HG03457 (cell line): Measurements from ENCODE around the gene PLCL2.

ENCODE experiments used
- ATAC-seq: cut with Tn5 transposase; IDR thresholded peaks from one replicate; pipeline ENCODE4 v1.9.1; 2021; ENCODE audit warnings: moderate number of reproducible peaks; ENCODE audit not compliant: unreplicated experiment

The PLCL2 gene

DNA sequence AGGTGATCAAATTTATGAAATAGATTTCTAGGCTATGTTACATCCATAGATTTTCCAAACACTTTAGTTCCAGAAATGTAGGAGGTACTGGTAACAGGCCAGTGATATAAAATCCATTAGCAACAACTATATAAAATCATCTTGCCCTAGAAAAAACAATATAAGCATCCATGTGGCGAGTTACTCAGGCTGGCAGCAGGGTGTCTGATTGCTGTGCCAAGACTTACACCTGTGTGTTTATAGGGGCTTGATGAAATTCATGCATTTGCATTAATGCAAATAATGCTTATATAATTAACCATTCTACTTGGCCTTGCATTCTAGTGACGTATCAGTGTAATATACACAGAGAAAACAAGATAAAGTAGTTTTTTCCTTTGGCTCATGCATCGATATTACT lies 153.4 kb downstream of the PLCL2 start:
- no peak for ATAC-seq

- no peak for ATAC-seq
Observed at GRCh38 chr3:17038900-17039553, 154.3 kb downstream of the PLCL2 start.

GRCh38 chr3:17039594-17039993 lies 154.8 kb downstream of the PLCL2 start:
- no peak for ATAC-seq

DNA sequence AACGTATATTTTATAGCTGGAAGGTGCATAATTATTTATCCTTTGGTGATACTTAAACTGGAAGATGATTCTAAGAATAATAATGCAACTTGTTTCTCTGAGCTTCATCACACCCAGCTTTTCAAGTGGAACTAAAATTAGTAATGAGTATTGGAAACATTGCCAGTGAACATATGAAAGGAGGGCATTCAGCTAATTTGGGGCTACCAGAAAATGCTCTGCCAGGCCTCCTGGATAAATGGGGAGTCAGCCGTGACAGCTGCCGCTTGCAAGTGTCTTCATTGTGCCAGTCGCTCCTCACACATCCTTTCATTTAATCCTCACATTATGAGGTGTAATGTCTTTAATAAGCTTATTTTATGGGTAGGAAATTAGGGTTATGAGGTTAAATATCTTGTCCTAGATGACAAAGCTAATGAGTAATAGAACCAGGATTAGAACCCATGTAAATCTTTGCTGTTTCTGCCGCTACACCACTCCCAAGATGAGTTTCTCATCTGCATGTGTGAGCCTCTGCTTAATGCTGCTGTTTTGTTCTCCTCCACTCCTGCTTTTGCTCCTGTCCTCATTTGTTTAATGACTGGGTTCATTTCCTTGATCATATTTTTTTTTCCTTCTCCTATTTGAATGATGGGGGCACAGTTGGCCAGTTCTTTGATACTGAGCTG lies 155.7 kb downstream of the PLCL2 start:
- ATAC-seq = no peak

- ATAC-seq = no peak
Observed at GRCh38 chr3:17040990-17041377, 156.2 kb downstream of the PLCL2 start.

DNA sequence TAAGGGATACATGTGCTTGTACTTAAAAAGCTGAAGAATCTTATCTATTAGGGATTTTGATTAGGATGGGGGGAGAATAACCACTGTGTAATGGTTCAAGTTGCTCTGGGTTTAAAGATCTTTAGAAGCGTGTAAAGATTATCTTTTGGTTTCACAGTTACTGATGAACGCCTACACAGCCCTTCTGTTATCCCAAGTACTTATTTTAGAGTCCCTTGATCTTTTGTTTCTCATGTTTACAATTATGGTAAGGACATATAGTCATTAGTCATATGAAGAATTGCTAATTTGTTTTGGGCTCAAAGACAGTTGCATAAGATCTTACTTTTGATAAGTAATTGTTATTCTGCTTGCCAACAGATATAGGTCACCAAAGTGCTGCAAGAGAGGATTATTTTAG lies 160.1 kb downstream of the PLCL2 start:
- ATAC-seq = no peak

- ATAC-seq = no peak
Observed at GRCh38 chr3:17045705-17046104, 160.9 kb downstream of the PLCL2 start.

DNA sequence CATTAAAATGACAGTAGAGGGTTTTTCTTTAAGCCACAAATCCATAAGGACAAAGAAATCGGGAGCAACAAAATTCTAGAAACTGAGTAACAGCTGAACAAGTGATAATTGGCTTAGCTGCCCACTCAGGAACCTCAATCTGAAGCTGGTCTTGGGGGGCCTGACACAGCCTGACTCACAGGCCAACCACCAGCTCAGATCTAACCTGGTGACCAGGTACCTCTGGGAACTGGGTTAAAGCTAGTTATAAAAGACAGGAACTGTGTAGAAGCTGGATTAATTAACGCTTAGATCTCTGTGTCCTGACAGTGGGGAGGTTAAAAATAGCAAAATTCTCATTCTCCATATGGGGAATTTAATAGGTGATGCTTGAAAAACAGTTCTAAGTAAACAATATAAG lies 161.9 kb downstream of the PLCL2 start:
- ATAC-seq = no peak

DNA sequence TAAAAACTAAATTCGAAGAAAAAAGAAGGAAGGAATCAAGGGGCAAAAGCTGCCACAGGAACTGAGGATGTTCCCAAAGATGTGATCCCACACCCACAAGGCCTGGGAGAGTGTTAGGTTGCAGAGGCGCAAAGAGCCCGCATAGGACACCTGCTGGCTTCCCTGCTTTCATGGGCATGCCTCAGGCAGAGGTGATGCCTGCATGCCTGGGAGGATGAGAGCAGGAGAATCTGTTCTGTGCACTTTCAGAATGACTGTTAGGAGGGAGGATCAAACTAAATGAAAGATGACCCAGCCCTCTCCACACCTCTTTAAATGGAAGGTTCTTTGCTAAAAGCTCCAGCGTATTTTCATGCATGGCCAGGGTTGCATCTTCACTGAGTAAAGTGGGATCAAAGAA lies 162.4 kb downstream of the PLCL2 start:
- ATAC-seq = no peak

- ATAC-seq = no peak
Observed at GRCh38 chr3:17047894-17048293, 163.1 kb downstream of the PLCL2 start.

GRCh38 chr3:17050071-17050470 lies 165.3 kb downstream of the PLCL2 start:
- ATAC-seq = no peak

GRCh38 chr3:17050506-17050905 lies 165.8 kb downstream of the PLCL2 start:
- no peak for ATAC-seq

DNA sequence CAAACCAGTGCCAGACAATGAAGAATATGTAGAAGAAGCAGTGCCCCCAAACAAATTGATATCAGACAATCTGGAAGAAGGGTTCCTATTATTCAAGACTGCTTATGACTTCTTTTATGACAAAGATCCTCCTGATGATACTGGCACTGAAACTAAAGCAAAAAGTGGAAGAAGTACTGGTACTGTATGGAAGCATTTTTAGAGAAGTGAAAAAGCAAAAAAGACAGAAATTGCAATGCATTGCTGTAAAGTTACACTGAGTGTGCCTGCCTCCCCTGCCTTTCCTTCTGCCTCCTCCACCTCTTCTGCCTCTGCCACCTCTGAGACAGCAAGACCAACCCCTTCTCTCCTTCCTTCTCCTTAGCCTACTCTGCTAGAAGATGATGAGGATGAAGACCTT lies 167.6 kb downstream of the PLCL2 start:
- ATAC-seq = no peak

DNA sequence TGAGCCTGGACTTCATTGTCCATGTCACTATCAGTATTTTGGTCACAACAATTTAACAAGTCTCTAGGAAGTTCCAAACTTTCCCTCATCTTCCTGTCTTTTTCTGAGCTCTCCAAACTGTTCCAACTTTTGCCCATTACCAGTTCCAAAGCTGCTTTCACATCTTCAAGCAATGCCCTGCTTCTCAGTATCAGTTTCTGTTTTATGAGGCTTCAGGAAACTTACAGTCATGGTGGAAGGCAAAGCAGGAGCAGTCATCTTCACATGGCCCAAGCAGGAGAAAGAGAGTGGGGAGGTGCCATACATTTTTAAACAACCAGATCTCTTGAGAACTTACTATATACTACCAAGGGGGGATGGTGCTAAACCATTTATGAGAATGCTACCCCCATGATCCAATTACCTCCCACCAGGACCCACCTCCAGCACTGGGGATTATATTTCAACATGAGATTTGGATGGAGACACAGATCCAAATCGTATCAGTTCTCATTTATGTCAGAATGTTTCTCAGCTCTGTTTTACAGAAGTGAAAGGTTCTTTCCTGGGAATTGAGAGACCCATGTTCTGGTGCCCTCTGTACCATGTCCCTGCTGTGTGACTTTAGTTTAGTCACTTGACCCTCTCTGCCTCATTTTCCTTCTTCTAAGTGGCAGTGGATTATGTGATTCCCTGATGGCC lies 169.7 kb downstream of the PLCL2 start:
- no peak for ATAC-seq

DNA sequence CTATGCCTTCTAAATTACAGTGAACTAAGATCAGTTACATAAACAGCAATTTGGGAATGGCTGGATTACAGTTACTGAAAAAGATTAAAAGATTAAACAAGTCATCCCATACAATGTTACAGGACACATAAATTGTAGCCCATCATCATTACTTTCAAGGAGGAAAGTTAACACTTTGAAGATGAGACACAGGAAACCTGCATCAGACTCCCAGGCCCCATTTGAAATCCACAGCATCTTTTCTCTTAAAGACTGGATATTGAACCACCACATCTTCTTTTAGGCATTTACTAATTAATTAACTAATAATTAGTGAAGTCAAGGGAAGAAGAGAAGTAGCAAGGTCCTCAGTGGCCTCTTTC lies 170.2 kb downstream of the PLCL2 start:
- ATAC-seq = no peak

DNA sequence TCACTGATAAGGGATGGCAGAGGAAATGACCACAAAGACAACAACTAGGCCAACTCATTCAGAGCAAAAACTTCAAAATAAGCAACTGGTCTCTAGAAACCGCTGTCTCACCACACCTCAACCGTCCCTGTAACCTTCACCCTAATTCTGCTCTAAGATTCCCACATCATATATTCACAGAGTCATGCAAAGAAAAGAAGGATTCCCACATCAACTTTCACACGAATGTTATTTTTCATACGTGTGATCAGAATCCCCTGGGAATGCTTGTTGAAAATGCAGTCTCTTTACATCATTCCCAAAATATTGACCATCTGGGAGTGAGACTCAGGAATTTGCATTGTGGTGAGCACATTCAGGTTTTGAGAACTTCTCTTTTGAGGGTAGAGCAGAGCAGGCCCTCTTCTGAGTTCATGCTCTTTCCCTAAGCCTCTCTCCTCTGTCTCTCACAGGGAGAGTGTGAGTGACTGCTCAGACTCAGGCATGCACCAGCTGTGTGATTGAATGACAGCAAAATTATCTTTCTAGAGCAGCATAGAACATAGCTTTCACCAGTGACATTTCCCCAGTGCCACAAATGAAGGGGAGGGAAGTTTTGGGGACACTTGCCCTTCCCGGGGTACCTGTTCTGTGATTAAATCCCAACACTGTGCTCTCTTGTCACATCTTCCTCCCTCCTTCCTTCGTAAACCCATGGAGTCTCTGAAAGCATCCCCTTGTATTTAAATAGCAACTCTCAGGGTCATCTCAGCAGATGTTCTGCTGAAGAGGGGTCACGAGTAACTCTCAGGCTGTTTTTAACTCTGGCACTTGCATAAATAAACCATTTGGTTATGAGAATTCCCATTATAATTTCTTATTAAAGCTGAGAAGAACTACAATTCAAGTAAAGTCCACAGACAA lies 170.9 kb downstream of the PLCL2 start:
- no peak for ATAC-seq

DNA sequence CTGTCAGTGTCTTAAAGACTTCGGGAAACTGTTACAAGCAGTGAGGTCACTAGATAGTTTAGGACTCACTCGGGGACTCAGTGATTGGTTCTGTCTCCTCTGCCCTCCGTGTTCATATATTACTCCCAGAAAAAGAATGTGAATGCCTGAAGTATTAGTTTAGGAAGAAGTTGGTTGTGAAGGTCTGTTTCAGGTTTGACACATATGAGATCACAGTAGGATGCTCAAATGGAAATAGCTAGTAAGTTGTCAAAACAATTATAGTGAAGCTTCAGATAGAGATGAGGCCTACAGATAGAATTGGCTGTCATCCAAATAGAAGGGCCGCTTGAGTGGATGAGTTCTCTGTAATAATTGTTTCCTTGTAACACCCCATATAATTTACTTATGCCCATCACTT lies 172.6 kb downstream of the PLCL2 start:
- no peak for ATAC-seq

DNA sequence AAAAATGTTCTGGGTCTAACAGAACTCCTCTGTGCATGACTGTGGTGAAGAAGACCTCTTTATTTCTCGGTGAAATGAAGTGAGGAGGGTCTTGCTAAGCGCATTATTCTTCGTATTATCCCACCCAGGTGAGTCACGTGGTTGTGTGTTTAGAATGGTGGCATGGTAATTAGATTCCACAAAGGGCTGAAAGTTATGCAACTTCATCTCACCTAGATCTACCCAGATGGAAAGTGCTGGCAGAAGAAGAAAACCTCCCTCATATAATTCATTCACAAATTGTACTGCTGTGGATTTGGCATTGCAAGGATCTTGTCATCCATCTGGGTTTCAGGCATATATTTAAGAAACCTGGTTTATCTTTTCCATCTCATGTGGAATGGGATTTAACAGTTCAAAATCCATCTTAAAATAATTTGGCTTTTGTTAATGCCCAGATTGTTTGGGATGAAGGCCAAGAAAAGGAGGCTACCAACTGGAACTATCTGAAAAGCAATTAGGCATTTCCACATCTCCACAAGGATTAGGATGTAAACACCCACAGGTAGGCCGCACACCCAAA lies 175.3 kb downstream of the PLCL2 start:
- no peak for ATAC-seq

DNA sequence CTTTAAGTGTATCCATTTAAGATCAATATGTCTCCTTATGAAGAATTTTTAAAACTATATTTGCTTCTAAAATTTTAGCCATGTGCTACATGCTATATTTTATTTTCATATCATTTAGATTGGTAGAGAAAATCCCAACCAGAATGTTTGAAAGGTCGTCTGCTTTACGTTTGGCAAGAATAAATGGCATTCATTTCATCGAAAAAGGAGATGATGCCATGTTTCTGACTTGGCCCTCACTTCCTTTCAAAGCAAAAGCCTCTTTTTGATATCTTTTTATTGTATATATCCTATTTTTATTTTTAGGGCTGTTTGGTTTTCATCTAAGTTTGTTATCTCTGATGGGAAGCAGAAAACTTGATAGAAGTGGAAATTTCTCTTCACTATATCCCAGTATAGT lies 176.2 kb downstream of the PLCL2 start:
- no peak for ATAC-seq

- ATAC-seq = no peak
Observed at GRCh38 chr3:17062736-17063135, 178.0 kb downstream of the PLCL2 start.

GRCh38 chr3:17063596-17063995 lies 178.8 kb downstream of the PLCL2 start:
- no peak for ATAC-seq
